Fibroblast of lung (primary cell): ENCODE measurements around the gene TTC17. TPM values are rescaled to one million over a fixed set of nuclear protein-coding genes. Genes with fewer than 3 reads are reported as not detected.
"Not testable (repeated sequence)": the region's sequence is repeated elsewhere in the genome, so short reads cannot be mapped to it uniquely, and the experiment has no call there.

Source experiments
- DNase-seq, 2 donors: peaks; one replicate each; pipeline versions ENCODE4 v3.0.0 to v3.0.0-alpha.2; 2010; ENCODE audit warnings: low read depth in 2 of 2
- H2AFZ ChIP-seq: 2 replicates; pipeline ENCODE4 v1.5.1; 2012; ENCODE audit warnings: low read length, control low read depth, inconsistent platforms
- H3K27ac ChIP-seq: 2 replicates; pipeline ENCODE4 v1.5.1; 2011; ENCODE audit warnings: low read length, control low read depth; ENCODE audit not compliant: insufficient read depth
- H3K27me3 ChIP-seq: 2 replicates; pipeline ENCODE4 v1.5.1; 2011; ENCODE audit warnings: mild to moderate bottlenecking, low read length; ENCODE audit not compliant: control insufficient read depth, insufficient read depth
- H3K36me3 ChIP-seq: 2 replicates; pipeline ENCODE4 v1.5.1; 2011; ENCODE audit warnings: low read length; ENCODE audit not compliant: control insufficient read depth, insufficient read depth
- H3K4me1 ChIP-seq: 2 replicates; pipeline ENCODE4 v1.5.1; 2011; ENCODE audit warnings: low read length; ENCODE audit not compliant: control insufficient read depth, insufficient read depth; ENCODE audit errors: extremely low read depth
- H3K4me2 ChIP-seq: 2 replicates; pipeline ENCODE4 v1.5.1; 2011; ENCODE audit warnings: low read length, control low read depth; ENCODE audit not compliant: insufficient read depth; ENCODE audit errors: extremely low read depth
- H3K4me3 ChIP-seq, 4 experiments: fragments of 200-600 bp in 1 of 4; sonication (generic) in 1 of 4; replicated peaks in 1 of 4; 2 replicates each; pipeline ENCODE4 v1.5.1; 2011 to 2016; ENCODE audit warnings: low read length in 4 of 4, low read depth in 3 of 4, mild to moderate bottlenecking in 3 of 4, control low read depth in 2 of 4, inconsistent platforms in 1 of 4, mixed read lengths in 1 of 4; ENCODE audit not compliant: insufficient read depth in 1 of 4; ENCODE audit errors: control extremely low read depth in 1 of 4
- H3K79me2 ChIP-seq: 2 replicates; pipeline ENCODE4 v1.5.1; 2012; ENCODE audit warnings: mild to moderate bottlenecking, low read length, inconsistent platforms; ENCODE audit not compliant: control insufficient read depth, insufficient read depth
- H3K9ac ChIP-seq: 2 replicates; pipeline ENCODE4 v1.5.1; 2011; ENCODE audit warnings: mild to moderate bottlenecking, low read length, control low read depth; ENCODE audit not compliant: insufficient read depth
- H3K9me3 ChIP-seq: 2 replicates; pipeline ENCODE4 v1.5.1; 2012; ENCODE audit warnings: low read depth, low read length; ENCODE audit not compliant: control insufficient read depth, insufficient read depth
- H4K20me1 ChIP-seq: 2 replicates; pipeline ENCODE4 v1.5.1; 2011; ENCODE audit warnings: low read length; ENCODE audit not compliant: control insufficient read depth, insufficient read depth; ENCODE audit errors: extremely low read depth
- CTCF ChIP-seq, 2 donors: IDR thresholded peaks in 1 of 2; conservative IDR thresholded peaks in 1 of 2; 1 replicate in 1 of 2; 2 replicates in 1 of 2; pipeline ENCODE4 v1.5.1; 2011 to 2012; ENCODE audit warnings: low read length in 2 of 2, control low read depth in 1 of 2, inconsistent platforms in 1 of 2, low read depth in 1 of 2, mild to moderate bottlenecking in 1 of 2
- EZH2 ChIP-seq: IDR thresholded peaks from 2 replicates; pipeline ENCODE4 v1.5.1; 2012; ENCODE audit warnings: low read length, control low read depth, mild to moderate bottlenecking; ENCODE audit errors: missing control alignments
- polyA plus RNA-seq, 2 donors: library from polyadenylated mRNA; depleted of rRNA in 1 of 2; stranded (reverse) in 1 of 2; unstranded in 1 of 2; fragments of >200 nt; gene quantifications; 2 replicates each; pipeline ENCODE4 v1.2.1, GENCODE V29; 2011 to 2012; ENCODE audit warnings: missing spikeins in 1 of 2
- total RNA-seq: library from RNA; depleted of rRNA; stranded (reverse); fragments of >200 nt; gene quantifications from 2 replicates; pipeline ENCODE4 v1.2.1, GENCODE V29; 2014

The TTC17 gene
- total and polyA plus RNA-seq, 2 donors (not counting 1 experiment from before 2014, with no cell fraction given) = 72.3 to 129 TPM

GRCh38 chr11:43399983-43400630 is 41.4 kb downstream of the TTC17 start:
- Histone ChIP-seq H3K27ac (no peak overlapping the region), H4K20me1 (no peaks in the 10 kb centered on the region), H2AFZ (no peak overlapping the region), H3K4me3 (no peak overlapping the region), H3K4me2 (no peak overlapping the region), H3K4me1 (no peaks in the 10 kb centered on the region), H3K36me3 (peaks cover 8% of the 10 kb centered on the region), H3K27me3 (no peaks in the 10 kb centered on the region), H3K9me3 (no peaks in the 10 kb centered on the region), H3K79me2 (no peaks in the 10 kb centered on the region), H3K9ac (no peak overlapping the region)
- no peak for TF ChIP-seq CTCF (conservative IDR thresholded peaks at IDR 0.05 in 1 of 2, IDR thresholded peaks at IDR 0.05 in 1 of 2; ENCODE audit: low read depth in 1 of 2, low read length in 2 of 2)
- TF ChIP-seq EZH2 = no peak
- peak in 1 of 2 donors; percentile 7 for DNase-seq

- Histone ChIP-seq H4K20me1 (no peaks in the 10 kb centered on the region), H3K4me3 (no peak overlapping the region), H3K4me1 (no peaks in the 10 kb centered on the region), H3K27me3 (no peaks in the 10 kb centered on the region), H2AFZ (no peak overlapping the region), H3K36me3 (peaks cover 13% of the 10 kb centered on the region), H3K79me2 (no peaks in the 10 kb centered on the region), H3K9ac (no peak overlapping the region), H3K4me2 (no peak overlapping the region), H3K27ac (no peak overlapping the region), H3K9me3 (no peaks in the 10 kb centered on the region)
- no peak for TF ChIP-seq EZH2
- TF ChIP-seq CTCF (conservative IDR thresholded peaks at IDR 0.05 in 1 of 2, IDR thresholded peaks at IDR 0.05 in 1 of 2; ENCODE audit: low read depth in 1 of 2, low read length in 2 of 2) = no peak
- no peak for DNase-seq
These were observed 42.5 kb downstream of the TTC17 start for GRCh38 chr11:43401252-43401651.

- H3K4me1 ChIP-seq, H2AFZ ChIP-seq, H3K4me3 ChIP-seq, DNase-seq, H4K20me1 ChIP-seq, H3K27me3 ChIP-seq, H3K9me3 ChIP-seq, H3K9ac ChIP-seq, H3K27ac ChIP-seq, H3K79me2 ChIP-seq, H3K4me2 ChIP-seq: not testable (repeated sequence)
- H3K36me3 ChIP-seq = peaks cover 13% of the 10 kb centered on the region
These were observed 43.1 kb downstream of the TTC17 start for GRCh38 chr11:43401811-43402210.
